Activated CD8-positive, alpha-beta memory T cell treated with anti-CD3 and anti-CD28 coated beads, Interleukin-2, amount 10 ng/mL, durations not matched to agents 7 days and 5 days (primary cell): ENCODE results near the gene PPIH. TPM values are rescaled to one million over a fixed set of nuclear protein-coding genes. Genes with fewer than 3 reads are reported as not detected.
"Not testable (repeated sequence)": the region's sequence is repeated elsewhere in the genome, so short reads cannot be mapped to it uniquely, and the experiment has no call there.

Experiments used
- ATAC-seq: fragments of 150-1000 bp; cut with Tn5 transposase; one replicate; pipeline ENCODE4 v1.10.0; 2021; ENCODE audit warnings: moderate library complexity
- CTCF ChIA-PET: fragments of 350-600 bp; sonication (Branson Sonifier 250); formaldehyde crosslinking; loops from one replicate; lab custom pipeline; 2021; ENCODE audit warnings: antibody characterized with exemption; lab: Charles Lee
- DNase-seq: peaks from one replicate; pipeline ENCODE4 v3.0.0-alpha.2; 2020
- H3K27ac Mint-ChIP-seq: one replicate; pipeline ENCODE4 v1.8.0; 2021; ENCODE audit warnings: mild to moderate bottlenecking, mixed read lengths
- H3K27me3 Mint-ChIP-seq: one replicate; pipeline ENCODE4 v1.8.0; 2021; ENCODE audit warnings: mixed read lengths
- H3K36me3 Mint-ChIP-seq: one replicate; pipeline ENCODE4 v1.8.0; 2021; ENCODE audit warnings: mild to moderate bottlenecking, mixed read lengths
- H3K4me1 Mint-ChIP-seq: one replicate; pipeline ENCODE4 v1.8.0; 2021; ENCODE audit warnings: mixed read lengths
- H3K4me3 Mint-ChIP-seq: one replicate; pipeline ENCODE4 v1.8.0; 2021; ENCODE audit warnings: mild to moderate bottlenecking, moderate library complexity, mixed read lengths
- H3K9me3 Mint-ChIP-seq: one replicate; pipeline ENCODE4 v1.8.0; 2022; ENCODE audit warnings: low read depth, mixed read lengths
- total RNA-seq, 2 experiments: library from RNA; stranded (reverse); gene quantifications; one replicate each; pipeline ENCODE4 v1.2.3, GENCODE V29; 2021

PPIH gene
- total RNA-seq, 2 experiments from 2014 or later = 93.7 to 104 TPM

- H3K4me3 Mint-ChIP-seq, H3K27ac Mint-ChIP-seq, H3K9me3 Mint-ChIP-seq, H3K4me1 Mint-ChIP-seq, H3K27me3 Mint-ChIP-seq, DNase-seq, ATAC-seq: not testable (repeated sequence)
- CTCF ChIA-PET = interaction anchor here (1.6 kb wide), 1 partner anchor 8 kb away, joined by 3 read pairs; no protein-coding TSS in a partner anchor
- H3K36me3 Mint-ChIP-seq = peaks cover 12% of the 10 kb centered on the region
Measured at GRCh38 chr1:42722403-42722802, 64.2 kb downstream of the PPIH start.

- Mint-ChIP-seq H3K9me3 (no peaks in the 10 kb centered on the region), H3K4me1 (no peaks in the 10 kb centered on the region), H3K36me3 (peaks cover 6% of the 10 kb centered on the region), H3K4me3 (no peak overlapping the region), H3K27me3 (no peaks in the 10 kb centered on the region), H3K27ac (no peak overlapping the region)
- DNase-seq (no peak), ATAC-seq (no peak)
- CTCF ChIA-PET = interaction anchor here (1.6 kb wide), 1 partner anchor 10 kb away, joined by 3 read pairs; no protein-coding TSS in a partner anchor
Measured at GRCh38 chr1:42723511-42723910, 65.3 kb downstream of the PPIH start.

GRCh38 chr1:42725820-42726219, 67.6 kb downstream of the PPIH start:
- H3K27ac Mint-ChIP-seq, H3K27me3 Mint-ChIP-seq, H3K4me3 Mint-ChIP-seq, H3K4me1 Mint-ChIP-seq, CTCF ChIA-PET, ATAC-seq, H3K9me3 Mint-ChIP-seq, DNase-seq, H3K36me3 Mint-ChIP-seq: not testable (repeated sequence)

Other genes with a start within 250 kb of the PPIH start
- 1 to 10 TPM in 1 of 2 experiments, under 1 TPM in 1; 0.21 to 1.1 TPM for gene ZMYND12, start 202.4 kb upstream of the PPIH start, total RNA-seq
- gene PPCS, start 201.9 kb upstream of the PPIH start, total RNA-seq = 10 to 100 TPM; 32.0 to 40.4 TPM
- 1 to 10 TPM; 1.5 to 2.9 TPM for gene CCDC30, start 195.1 kb upstream of the PPIH start, total RNA-seq
- gene YBX1, start 24.0 kb downstream of the PPIH start, total RNA-seq = 100 to 1,000 TPM; 731 to 790 TPM
- gene CLDN19, start 81.8 kb downstream of the PPIH start, total RNA-seq = not detected
- 10 to 100 TPM; 48.1 to 54.0 TPM for gene P3H1, start 108.6 kb downstream of the PPIH start, total RNA-seq
- gene C1orf50, start 108.8 kb downstream of the PPIH start, total RNA-seq = 10 to 100 TPM in 1 of 2 experiments, 1 to 10 TPM in 1; 4.6 to 10.3 TPM
- under 1 TPM in 1 of 2 experiments, not detected in 1; 0.12 TPM for gene TMEM269, start 126.6 kb downstream of the PPIH start, total RNA-seq
- gene ERMAP, start 158.7 kb downstream of the PPIH start, total RNA-seq = 1 to 10 TPM; 3.7 to 4.1 TPM
- gene SVBP, start 159.0 kb downstream of the PPIH start, total RNA-seq = 10 to 100 TPM; 11.5 to 14.8 TPM
- 10 to 100 TPM in 1 of 2 experiments, 1 to 10 TPM in 1; 9.8 to 13.9 TPM for gene ZNF691, start 188.2 kb downstream of the PPIH start, total RNA-seq